HepG2 (cell line): ENCODE data around the gene CEMP1. TPM values are rescaled to one million over a fixed set of nuclear protein-coding genes. Genes with fewer than 3 reads are reported as not detected.

ENCODE experiments used
- ATAC-seq: fragments of 200-7000 bp; cut with Tn5 transposase; 3 replicates; pipeline ENCODE4 v1.9.1; 2020; ENCODE audit warnings: mild to moderate bottlenecking, moderate library complexity
- BruUV-seq: library from RNA; stranded (reverse); fragments of 400-500 nt; replicated peaks from 2 replicates; lab custom pipeline; 2021; lab: Mats Ljungman, UMichigan
- CTCF ChIA-PET: fragments of 300-600 bp; formaldehyde crosslinking; extraction: SDS; loops from one replicate; lab custom pipeline; 2021; ENCODE audit warnings: low total read pairs, inconsistent platforms, low intra/inter-chr PET ratio; lab: Yijun Ruan, JAX
- POLR2A ChIA-PET: fragments of 350-600 bp; sonication (Branson Sonifier 250); formaldehyde crosslinking; loops from one replicate; lab custom pipeline; 2020; ENCODE audit warnings: antibody characterized with exemption, inconsistent platforms; lab: Yijun Ruan, JAX
- DNase-seq: peaks from one replicate; pipeline ENCODE4 v3.0.0-alpha.2; 2015; ENCODE audit warnings: low spot score
- FAIRE-seq: peaks from 3 replicates; lab custom pipeline; 2011; peaks lifted over from hg19 to GRCh38; lab: Jason Lieb, UNC
- H2AFZ ChIP-seq: one replicate; pipeline ENCODE4 v1.6.1; 2011; ENCODE audit warnings: low read length, inconsistent platforms
- H3K27ac ChIP-seq: fragments of 300-600 bp; 3 replicates; pipeline ENCODE4 v1.8.0; 2011; ENCODE audit warnings: mixed run types, mild to moderate bottlenecking, mixed read lengths, low read length, inconsistent platforms; ENCODE audit not compliant: insufficient read depth; ENCODE audit errors: extremely low read length
- H3K27me3 ChIP-seq, 2 experiments: fragments of 200-600 bp in 1 of 2; 2 replicates in 1 of 2; 3 replicates in 1 of 2; pipeline versions ENCODE4 v1.6.0 to v1.8.0; 2011; ENCODE audit warnings: low read length in 2 of 2, mild to moderate bottlenecking in 2 of 2, moderate library complexity in 2 of 2, inconsistent platforms in 1 of 2; ENCODE audit not compliant: insufficient read depth in 2 of 2, control insufficient read depth in 1 of 2
- H3K36me3 ChIP-seq, 2 experiments: fragments of 200-600 bp in 1 of 2; replicated peaks in 1 of 2; 2 replicates in 1 of 2; 3 replicates in 1 of 2; pipeline versions ENCODE4 v1.5.1 to v1.8.0; 2011; ENCODE audit warnings: low read length in 2 of 2, inconsistent platforms in 1 of 2; ENCODE audit not compliant: insufficient read depth in 2 of 2, control insufficient read depth in 1 of 2
- H3K4me1 ChIP-seq: 2 replicates; pipeline ENCODE4 v1.5.1; 2012; ENCODE audit warnings: low read length, inconsistent platforms; ENCODE audit not compliant: insufficient read depth
- H3K4me2 ChIP-seq: 2 replicates; pipeline ENCODE4 v1.6.0; 2011; ENCODE audit warnings: low read depth, low read length, inconsistent platforms
- H3K4me3 ChIP-seq, 3 experiments: fragments of 200-600 bp in 1 of 3; sonication (generic), shearing (Covaris generic) in 1 of 3; replicated peaks in 1 of 3; 2 replicates each; pipeline ENCODE4 v1.5.1; 2011 to 2016; ENCODE audit warnings: low read length in 3 of 3, inconsistent platforms in 2 of 3, low read depth in 2 of 3, mild to moderate bottlenecking in 2 of 3, control low read depth in 1 of 3, mixed read lengths in 1 of 3; ENCODE audit not compliant: insufficient read depth in 1 of 3
- H3K79me2 ChIP-seq: one replicate; pipeline ENCODE4 v1.6.1; 2011; ENCODE audit warnings: low read length, inconsistent platforms; ENCODE audit not compliant: insufficient read depth
- H3K9ac ChIP-seq: 2 replicates; pipeline ENCODE4 v1.6.0; 2011; ENCODE audit warnings: mild to moderate bottlenecking, low read depth, low read length, inconsistent platforms; ENCODE audit not compliant: insufficient read depth
- H3K9me3 ChIP-seq: 2 replicates; pipeline ENCODE4 v1.5.1; 2012; ENCODE audit warnings: mild to moderate bottlenecking, low read length
- H4K20me1 ChIP-seq: 2 replicates; pipeline ENCODE4 v1.6.0; 2011; ENCODE audit warnings: inconsistent platforms, mild to moderate bottlenecking, low read length, moderate library complexity; ENCODE audit not compliant: insufficient read depth
- GATAD2A ChIP-seq: IDR thresholded peaks from 2 replicates; pipeline ENCODE4 v1.6.1; 2016
- HNRNPK ChIP-seq: fragments of 200-400 bp; formaldehyde crosslinking; IDR thresholded peaks from 2 replicates; pipeline ENCODE4 v1.6.1; 2018; ENCODE audit warnings: low read length, low read depth, moderate library complexity, mild to moderate bottlenecking; ENCODE audit not compliant: poor library complexity, severe bottlenecking
- MEIS1 ChIP-seq: sonication (generic); formaldehyde crosslinking; IDR thresholded peaks from 2 replicates; pipeline ENCODE4 v1.9.0; 2021; ENCODE audit warnings: mild to moderate bottlenecking, missing genetic modification reagents, moderate library complexity, borderline replicate concordance
- MYNN ChIP-seq: sonication (generic); formaldehyde crosslinking; IDR thresholded peaks from 2 replicates; pipeline ENCODE4 v1.4.0; 2020; ENCODE audit warnings: mild to moderate bottlenecking, low read depth, missing genetic modification reagents
- NBN ChIP-seq: fragments of 450-650 bp; conservative IDR thresholded peaks from 2 replicates; pipeline ENCODE4 v1.6.1; 2017
- PTBP1 ChIP-seq: fragments of 200-400 bp; formaldehyde crosslinking; IDR thresholded peaks from 2 replicates; pipeline ENCODE4 v1.6.1; 2018; ENCODE audit warnings: low read length, low read depth; ENCODE audit not compliant: poor library complexity, severe bottlenecking
- SPEN ChIP-seq: sonication (generic); formaldehyde crosslinking; IDR thresholded peaks from 2 replicates; pipeline ENCODE4 v1.5.1; 2020; ENCODE audit warnings: low read depth, mild to moderate bottlenecking, missing genetic modification reagents
- ZNF441 ChIP-seq: sonication (generic); formaldehyde crosslinking; IDR thresholded peaks from 2 replicates; pipeline ENCODE4 v1.7.0; 2021; ENCODE audit warnings: missing genetic modification reagents, borderline replicate concordance
- WGBS: methylation state at CpG from one replicate; pipeline ENCODE4 v1.1.6; 2017; ENCODE audit warnings: low lambda C conversion rate; 5-methylcytosine and 5-hydroxymethylcytosine counted together
- in situ Hi-C: cut with HindIII; loops from 2 replicates; pipeline ENCODE4 v1.10.0; 2017; ENCODE audit warnings: low pct_unique_long_range_greater_than_20kb; ENCODE audit not compliant: extremely low pct_ligation_motif_present
- intact Hi-C: fragments of 100-400 bp; cut with micrococcal nuclease; formaldehyde crosslinking; loops from one replicate; pipeline ENCODE4 v1.10.0; 2022; ENCODE audit not compliant: unreplicated experiment
- polyA plus RNA-seq, 8 experiments: library from polyadenylated mRNA; depleted of rRNA in 3 of 8; stranded (reverse) in 7 of 8; unstranded in 1 of 8; fragments of >200 nt; fragmentation: Illumina TruSeq in 4 of 8; extraction: Trizol in 4 of 8; gene quantifications; 2 replicates each; pipeline versions ENCODE4 v1.2.1 to v1.2.3, GENCODE V29; 2011 to 2016; ENCODE audit warnings: low read depth in 4 of 8, missing spikeins in 1 of 8, mixed read lengths in 1 of 8; ENCODE audit not compliant: insufficient read depth in 1 of 8
- total RNA-seq, 5 experiments: library from RNA; depleted of rRNA; stranded (reverse); fragments of >200 nt; fragmentation: Illumina TruSeq; extraction: Trizol; gene quantifications; 2 replicates each; pipeline ENCODE4 v1.2.3, GENCODE V29; 2016; ENCODE audit warnings: low read depth in 1 of 5
- TF ChIP-seq, protein P1 (sequence below): sonication (generic); formaldehyde crosslinking; IDR thresholded peaks from 2 replicates; pipeline ENCODE4 v1.8.1; 2022; ENCODE audit warnings: mild to moderate bottlenecking, missing genetic modification reagents
- TF ChIP-seq, protein P2 (sequence below): IDR thresholded peaks from 2 replicates; pipeline ENCODE4 v1.6.1; 2016; ENCODE audit warnings: control low read depth
- TF ChIP-seq, protein P3 (sequence below): sonication (generic); formaldehyde crosslinking; IDR thresholded peaks from 2 replicates; pipeline ENCODE4 v1.4.0; 2020; ENCODE audit warnings: missing genetic modification reagents

The CEMP1 gene
- total and polyA plus RNA-seq, 2 of the 13 experiments (the other 11 are each of a cell fraction or from before 2014, with no cell fraction given) = not detected

DNA sequence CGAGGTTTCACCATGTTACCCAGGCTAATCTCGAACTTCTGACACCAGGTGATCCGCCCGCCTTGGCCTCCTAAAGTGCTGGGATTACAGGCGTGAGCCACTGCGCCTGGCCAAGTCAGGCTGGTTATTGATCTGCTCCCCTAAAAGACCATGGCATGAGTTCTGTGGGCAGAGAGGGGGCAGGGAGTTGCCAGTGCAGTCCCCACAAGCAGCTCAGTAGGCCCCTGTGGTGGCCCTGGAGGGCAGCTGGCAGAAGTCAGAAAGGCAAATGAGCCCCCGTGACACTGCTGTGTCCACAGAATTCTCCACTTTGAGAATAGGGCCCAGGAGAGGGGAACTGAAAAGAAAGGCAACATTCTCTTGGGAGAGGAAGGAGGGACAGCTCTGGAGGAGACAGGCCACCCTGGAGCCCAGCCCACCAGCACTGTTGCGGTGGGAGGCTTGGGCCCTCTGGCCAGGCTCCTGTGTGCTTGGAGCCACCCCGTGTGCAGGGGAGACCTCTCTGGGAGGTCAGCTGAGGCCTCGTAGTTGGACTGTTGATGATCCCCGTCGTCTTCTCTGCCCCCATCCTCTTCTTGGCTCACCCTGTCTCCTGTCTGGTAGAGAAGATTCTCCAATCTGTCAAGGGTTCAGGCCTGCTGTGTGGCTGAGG is 13.1 kb downstream of the CEMP1 start:
- CTCF ChIA-PET = no interaction called here
- Histone ChIP-seq H4K20me1 (peaks cover 52% of the 10 kb centered on the region), H3K4me2 (no peak overlapping the region; the same call in 1 of the 2 replicates), H3K9ac (no peak overlapping the region), H3K4me3 (no peak overlapping the region), H3K4me1 (peaks cover 72% of the 10 kb centered on the region), H3K27me3 (no peaks in the 10 kb centered on the region; a peak in 1 of 5 replicates), H2AFZ (no peak overlapping the region), H3K9me3 (no peaks in the 10 kb centered on the region), H3K36me3 (peaks cover 4 to 14% of the 10 kb centered on the region in 2 experiments; a peak in 4 of 5 replicates), H3K27ac (peak overlapping the region; percentile 48), H3K79me2 (peaks cover 64% of the 10 kb centered on the region)
- FAIRE-seq (no peak), ATAC-seq (no peak), DNase-seq (no peak)
- WGBS = 89% methylated on average over 10 of the region's 12 CpGs
- in situ Hi-C loops (no loop called here), intact Hi-C loops (no loop called here)
- POLR2A ChIA-PET = no interaction called here
- TF ChIP-seq MYNN (no peak), ZNF441 (no peak), GATAD2A (CRISPR knock-in tag) (no peak), NBN (no peak), MEIS1 (no peak), SPEN (CRISPR knock-in tag) (no peak), HNRNPK (no peak), PTBP1 (no peak)
- TF ChIP-seq, protein P1, sequence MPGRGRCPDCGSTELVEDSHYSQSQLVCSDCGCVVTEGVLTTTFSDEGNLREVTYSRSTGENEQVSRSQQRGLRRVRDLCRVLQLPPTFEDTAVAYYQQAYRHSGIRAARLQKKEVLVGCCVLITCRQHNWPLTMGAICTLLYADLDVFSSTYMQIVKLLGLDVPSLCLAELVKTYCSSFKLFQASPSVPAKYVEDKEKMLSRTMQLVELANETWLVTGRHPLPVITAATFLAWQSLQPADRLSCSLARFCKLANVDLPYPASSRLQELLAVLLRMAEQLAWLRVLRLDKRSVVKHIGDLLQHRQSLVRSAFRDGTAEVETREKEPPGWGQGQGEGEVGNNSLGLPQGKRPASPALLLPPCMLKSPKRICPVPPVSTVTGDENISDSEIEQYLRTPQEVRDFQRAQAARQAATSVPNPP = no peak
- TF ChIP-seq, protein P2, sequence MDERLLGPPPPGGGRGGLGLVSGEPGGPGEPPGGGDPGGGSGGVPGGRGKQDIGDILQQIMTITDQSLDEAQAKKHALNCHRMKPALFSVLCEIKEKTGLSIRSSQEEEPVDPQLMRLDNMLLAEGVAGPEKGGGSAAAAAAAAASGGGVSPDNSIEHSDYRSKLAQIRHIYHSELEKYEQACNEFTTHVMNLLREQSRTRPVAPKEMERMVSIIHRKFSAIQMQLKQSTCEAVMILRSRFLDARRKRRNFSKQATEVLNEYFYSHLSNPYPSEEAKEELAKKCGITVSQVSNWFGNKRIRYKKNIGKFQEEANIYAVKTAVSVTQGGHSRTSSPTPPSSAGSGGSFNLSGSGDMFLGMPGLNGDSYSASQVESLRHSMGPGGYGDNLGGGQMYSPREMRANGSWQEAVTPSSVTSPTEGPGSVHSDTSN = no peak
- TF ChIP-seq, protein P3, sequence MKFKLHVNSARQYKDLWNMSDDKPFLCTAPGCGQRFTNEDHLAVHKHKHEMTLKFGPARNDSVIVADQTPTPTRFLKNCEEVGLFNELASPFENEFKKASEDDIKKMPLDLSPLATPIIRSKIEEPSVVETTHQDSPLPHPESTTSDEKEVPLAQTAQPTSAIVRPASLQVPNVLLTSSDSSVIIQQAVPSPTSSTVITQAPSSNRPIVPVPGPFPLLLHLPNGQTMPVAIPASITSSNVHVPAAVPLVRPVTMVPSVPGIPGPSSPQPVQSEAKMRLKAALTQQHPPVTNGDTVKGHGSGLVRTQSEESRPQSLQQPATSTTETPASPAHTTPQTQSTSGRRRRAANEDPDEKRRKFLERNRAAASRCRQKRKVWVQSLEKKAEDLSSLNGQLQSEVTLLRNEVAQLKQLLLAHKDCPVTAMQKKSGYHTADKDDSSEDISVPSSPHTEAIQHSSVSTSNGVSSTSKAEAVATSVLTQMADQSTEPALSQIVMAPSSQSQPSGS (CRISPR knock-in tag) = no peak
- no TSS peak for BruUV-seq
